Fibroblast of skin of left quadriceps (primary cell): ENCODE data around the gene TEX14.
A peak's percentile ranks its signal among the peaks of the same experiment; 100 is the strongest.
"Not testable (repeated sequence)": the region's sequence is repeated elsewhere in the genome, so short reads cannot be mapped to it uniquely, and the experiment has no call there.

Experiments used
- DNase-seq, 2 experiments: peaks; one replicate each; pipeline ENCODE4 v3.0.0-alpha.2; 2013; ENCODE audit warnings: low read depth in 2 of 2

TEX14 gene

GRCh38 chr17:58691701-58692238 lies at the start of gene TEX14:
TEX14 (minus strand) TSS chr17:58692045; CDS start chr17:58652001, 40,044 bp downstream.
- no peak for DNase-seq

- DNase-seq: peak; percentile 11 to 17
Measured at GRCh38 chr17:58741121-58741625, 49.3 kb upstream of the TEX14 start.

GRCh38 chr17:58734811-58735210 lies 43.0 kb upstream of the TEX14 start:
- DNase-seq: no peak

GRCh38 chr17:58734040-58734439 lies 42.2 kb upstream of the TEX14 start:
- DNase-seq: no peak

- no peak for DNase-seq
Measured at GRCh38 chr17:58730937-58731336, 39.1 kb upstream of the TEX14 start.

- peak; percentile 6 to 13 for DNase-seq
Measured at GRCh38 chr17:58728798-58729197, 37.0 kb upstream of the TEX14 start.

GRCh38 chr17:58722696-58723095 lies 30.9 kb upstream of the TEX14 start:
- DNase-seq: no peak

- DNase-seq: no peak
Measured at GRCh38 chr17:58722274-58722673, 30.4 kb upstream of the TEX14 start.

- peak; percentile 31 to 43 for DNase-seq
Measured at GRCh38 chr17:58710948-58711552, 19.2 kb upstream of the TEX14 start.

- no peak for DNase-seq
Measured at GRCh38 chr17:58706351-58707140, 14.7 kb upstream of the TEX14 start.

GRCh38 chr17:58703916-58704286 lies 12.1 kb upstream of the TEX14 start:
- no peak for DNase-seq

- no peak for DNase-seq
Measured at GRCh38 chr17:58703137-58703915, 11.5 kb upstream of the TEX14 start.

- no peak for DNase-seq
Measured at GRCh38 chr17:58702708-58703107, 10.9 kb upstream of the TEX14 start.

GRCh38 chr17:58702045-58702476 lies 10.2 kb upstream of the TEX14 start:
- no peak for DNase-seq

GRCh38 chr17:58699771-58700170 lies 7.9 kb upstream of the TEX14 start:
- DNase-seq: no peak

- no peak for DNase-seq
Measured at GRCh38 chr17:58694826-58695225, 3.0 kb upstream of the TEX14 start.

GRCh38 chr17:58694302-58694701 lies 2.5 kb upstream of the TEX14 start:
- no peak for DNase-seq

- DNase-seq: no peak
Measured at GRCh38 chr17:58693751-58694150, 1.9 kb upstream of the TEX14 start.

GRCh38 chr17:58693208-58693607 lies 1.4 kb upstream of the TEX14 start:
- no peak for DNase-seq

- peak; percentile 58 to 60 for DNase-seq
Measured at GRCh38 chr17:58692239-58693055, 602 bp upstream of the TEX14 start, which contains the start of gene RAD51C. RAD51C (plus strand) TSS chr17:58692602; CDS start chr17:58692644, 42 bp downstream.

- not testable (repeated sequence) for DNase-seq
Measured at GRCh38 chr17:58690033-58690432, 1.8 kb downstream of the TEX14 start.
